SK-N-SH (cell line): ENCODE results near the gene OR4K14.

ENCODE experiments used
- CTCF ChIP-seq: fragments of 200-600 bp; sonication (generic); IDR thresholded peaks from 2 replicates; pipeline ENCODE4 v1.6.1; 2017; ENCODE audit warnings: antibody characterized with exemption, mild to moderate bottlenecking, moderate library complexity
- EZH2phosphoT487 ChIP-seq: fragments of 200-600 bp; sonication (generic); IDR thresholded peaks from 2 replicates; pipeline ENCODE4 v1.6.1; 2017; ENCODE audit warnings: low read depth, mixed run types, mild to moderate bottlenecking, antibody characterized with exemption, moderate library complexity, borderline replicate concordance
- TF ChIP-seq, protein P1 (sequence below): fragments of 150-350 bp; IDR thresholded peaks from 2 replicates; pipeline ENCODE4 v1.6.1; 2017; ENCODE audit warnings: antibody characterized with exemption, low read length, low read depth, borderline replicate concordance

DNA sequence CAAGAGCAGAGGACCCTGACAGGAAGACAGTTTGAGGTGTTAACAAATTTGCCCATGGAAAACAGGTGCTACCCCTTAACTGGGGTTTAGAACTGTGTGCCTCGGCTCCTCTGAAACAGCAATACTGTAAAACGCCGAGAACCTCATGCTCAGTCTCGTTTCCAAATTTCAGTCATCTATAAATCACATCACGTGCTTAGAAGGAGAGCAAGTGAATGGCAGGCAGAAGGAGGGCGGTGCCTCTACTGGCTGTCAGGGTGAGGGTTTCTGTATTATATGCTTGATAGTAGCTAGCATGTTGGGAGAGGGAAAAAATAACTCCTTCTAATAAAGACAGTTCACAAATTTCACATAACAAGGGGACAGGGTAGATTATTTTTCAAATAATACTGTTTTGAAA lies 12.0 kb upstream of the OR4K14 start:
- TF ChIP-seq CTCF: no peak
- TF ChIP-seq, protein P1, sequence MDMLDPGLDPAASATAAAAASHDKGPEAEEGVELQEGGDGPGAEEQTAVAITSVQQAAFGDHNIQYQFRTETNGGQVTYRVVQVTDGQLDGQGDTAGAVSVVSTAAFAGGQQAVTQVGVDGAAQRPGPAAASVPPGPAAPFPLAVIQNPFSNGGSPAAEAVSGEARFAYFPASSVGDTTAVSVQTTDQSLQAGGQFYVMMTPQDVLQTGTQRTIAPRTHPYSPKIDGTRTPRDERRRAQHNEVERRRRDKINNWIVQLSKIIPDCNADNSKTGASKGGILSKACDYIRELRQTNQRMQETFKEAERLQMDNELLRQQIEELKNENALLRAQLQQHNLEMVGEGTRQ: no peak
- no peak for TF ChIP-seq EZH2phosphoT487
